PC-9 (cell line): ENCODE data around the gene KCNJ5.

ENCODE experiments used
- EZH2 ChIP-seq: fragments of 200-600 bp; sonication (generic); IDR thresholded peaks from 2 replicates; pipeline ENCODE4 v1.8.0; 2017; ENCODE audit warnings: antibody characterized with exemption, low read depth
- TF ChIP-seq, protein P1 (sequence below): fragments of 200-600 bp; sonication (generic); conservative IDR thresholded peaks from 2 replicates; pipeline ENCODE4 v1.6.1; 2017; ENCODE audit warnings: mixed run types, antibody characterized with exemption, mild to moderate bottlenecking, moderate library complexity

DNA sequence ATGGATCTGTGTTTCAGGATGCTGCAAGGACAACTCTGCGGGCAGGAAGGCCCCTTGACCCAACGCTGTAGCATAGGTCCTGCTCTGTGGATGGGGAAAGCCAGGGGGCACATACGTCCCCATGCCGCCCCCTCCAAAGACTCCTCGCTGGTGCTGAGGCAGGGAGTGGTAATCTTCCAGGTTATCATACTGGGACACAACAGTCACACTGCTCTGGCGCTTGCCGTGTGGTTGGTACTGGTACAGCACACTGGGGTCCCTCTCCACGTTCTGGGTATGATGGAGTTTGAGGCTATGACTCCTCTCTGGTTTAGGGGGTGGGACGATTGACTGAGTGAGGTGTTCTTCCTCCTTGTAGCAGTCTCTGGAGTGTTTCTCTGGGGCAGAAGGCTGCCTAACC is 77.8 kb downstream of the KCNJ5 start:
- TF ChIP-seq EZH2: no peak
- TF ChIP-seq, protein P1, sequence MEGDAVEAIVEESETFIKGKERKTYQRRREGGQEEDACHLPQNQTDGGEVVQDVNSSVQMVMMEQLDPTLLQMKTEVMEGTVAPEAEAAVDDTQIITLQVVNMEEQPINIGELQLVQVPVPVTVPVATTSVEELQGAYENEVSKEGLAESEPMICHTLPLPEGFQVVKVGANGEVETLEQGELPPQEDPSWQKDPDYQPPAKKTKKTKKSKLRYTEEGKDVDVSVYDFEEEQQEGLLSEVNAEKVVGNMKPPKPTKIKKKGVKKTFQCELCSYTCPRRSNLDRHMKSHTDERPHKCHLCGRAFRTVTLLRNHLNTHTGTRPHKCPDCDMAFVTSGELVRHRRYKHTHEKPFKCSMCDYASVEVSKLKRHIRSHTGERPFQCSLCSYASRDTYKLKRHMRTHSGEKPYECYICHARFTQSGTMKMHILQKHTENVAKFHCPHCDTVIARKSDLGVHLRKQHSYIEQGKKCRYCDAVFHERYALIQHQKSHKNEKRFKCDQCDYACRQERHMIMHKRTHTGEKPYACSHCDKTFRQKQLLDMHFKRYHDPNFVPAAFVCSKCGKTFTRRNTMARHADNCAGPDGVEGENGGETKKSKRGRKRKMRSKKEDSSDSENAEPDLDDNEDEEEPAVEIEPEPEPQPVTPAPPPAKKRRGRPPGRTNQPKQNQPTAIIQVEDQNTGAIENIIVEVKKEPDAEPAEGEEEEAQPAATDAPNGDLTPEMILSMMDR: no peak
